Measurements from ENCODE around the gene BRD1.

GRCh38 chr22:49734390-49734789 lies 93.3 kb downstream of the BRD1 start:
- no peak for TF ChIP-seq CTCF (IDR thresholded peaks at IDR 0.05; ENCODE audit: insufficient read depth, low read length)
- no peak for TF ChIP-seq POLR2AphosphoS5 (IDR thresholded peaks at IDR 0.05; ENCODE audit: low read depth)
